Measurements from ENCODE around the gene CALML3.

Gene CALML3

GRCh38 chr10:5560817-5561703 lies 36.3 kb downstream of the CALML3 start:
- in situ Hi-C loops (cut with MboI; ENCODE audit: low sequenced_read_pairs): no loop called here
- DNase-seq (ENCODE audit: low spot score in 2 of 2): no peak
- Histone ChIP-seq H3K9me3 (no peaks in the 10 kb centered on the region), H3K4me1 (no peaks in the 10 kb centered on the region), H3K36me3 (replicated peaks) (no peaks in the 10 kb centered on the region), H3K4me3 (no peak overlapping the region), H3K27me3 (ENCODE audit: low read depth) (0 out of 2 replicates have a peak, but pooled peaks cover 2% of the 10 kb centered on the region)

GRCh38 chr10:5561704-5562645 lies 37.2 kb downstream of the CALML3 start:
- in situ Hi-C loops (cut with MboI; ENCODE audit: low sequenced_read_pairs): no loop called here
- DNase-seq (ENCODE audit: low spot score in 2 of 2): no peak
- no peaks in the 10 kb centered on the region for H3K4me1 ChIP-seq
- H3K4me3 ChIP-seq: no peak overlapping the region
- 0 out of 2 replicates have a peak, but pooled peaks cover 2% of the 10 kb centered on the region for H3K27me3 ChIP-seq (ENCODE audit: low read depth)
- no peaks in the 10 kb centered on the region for H3K36me3 ChIP-seq (replicated peaks)
- H3K9me3 ChIP-seq: no peaks in the 10 kb centered on the region

GRCh38 chr10:5563321-5563961 lies 38.7 kb downstream of the CALML3 start:
- in situ Hi-C loops (cut with MboI; ENCODE audit: low sequenced_read_pairs): no loop called here
- no peaks in the 10 kb centered on the region for H3K4me1 ChIP-seq
- H3K36me3 ChIP-seq (replicated peaks): no peaks in the 10 kb centered on the region
- H3K27me3 ChIP-seq (ENCODE audit: low read depth): peaks cover 4% of the 10 kb centered on the region; the same call in 1 of the 2 replicates
- no peak for DNase-seq (ENCODE audit: low spot score in 2 of 2)
- H3K9me3 ChIP-seq: no peaks in the 10 kb centered on the region
- no peak overlapping the region for H3K4me3 ChIP-seq

GRCh38 chr10:5563991-5564536 lies 39.3 kb downstream of the CALML3 start:
- Histone ChIP-seq H3K4me1 (no peaks in the 10 kb centered on the region), H3K36me3 (replicated peaks) (no peaks in the 10 kb centered on the region), H3K27me3 (ENCODE audit: low read depth) (peaks cover 5% of the 10 kb centered on the region; the same call in 1 of the 2 replicates), H3K9me3 (no peaks in the 10 kb centered on the region), H3K4me3 (no peak overlapping the region)
- in situ Hi-C loops (cut with MboI; ENCODE audit: low sequenced_read_pairs): no loop called here
- DNase-seq (ENCODE audit: low spot score in 2 of 2): no peak

GRCh38 chr10:5564537-5565204 lies 39.9 kb downstream of the CALML3 start:
- Histone ChIP-seq H3K9me3 (no peaks in the 10 kb centered on the region), H3K4me1 (no peaks in the 10 kb centered on the region), H3K27me3 (ENCODE audit: low read depth) (peaks cover 5% of the 10 kb centered on the region; the same call in 1 of the 2 replicates), H3K36me3 (replicated peaks) (no peaks in the 10 kb centered on the region), H3K4me3 (no peak overlapping the region)
- DNase-seq (ENCODE audit: low spot score in 2 of 2): no peak
- in situ Hi-C loops (cut with MboI; ENCODE audit: low sequenced_read_pairs): no loop called here

- Histone ChIP-seq H3K27me3 (ENCODE audit: low read depth) (peaks cover 5% of the 10 kb centered on the region; the same call in 1 of the 2 replicates), H3K4me3 (no peak overlapping the region), H3K4me1 (no peaks in the 10 kb centered on the region), H3K36me3 (replicated peaks) (no peaks in the 10 kb centered on the region), H3K9me3 (no peaks in the 10 kb centered on the region)
- in situ Hi-C loops (cut with MboI; ENCODE audit: low sequenced_read_pairs): no loop called here
- DNase-seq (ENCODE audit: low spot score in 2 of 2): no peak
These were observed 40.4 kb downstream of the CALML3 start for GRCh38 chr10:5565205-5565545.

GRCh38 chr10:5565671-5566581 lies 41.2 kb downstream of the CALML3 start:
- no peak for DNase-seq (ENCODE audit: low spot score in 2 of 2)
- H3K27me3 ChIP-seq (ENCODE audit: low read depth): peaks cover 5% of the 10 kb centered on the region; the same call in 1 of the 2 replicates
- H3K4me3 ChIP-seq: no peak overlapping the region
- no peaks in the 10 kb centered on the region for H3K9me3 ChIP-seq
- in situ Hi-C loops (cut with MboI; ENCODE audit: low sequenced_read_pairs): no loop called here
- no peaks in the 10 kb centered on the region for H3K4me1 ChIP-seq
- no peaks in the 10 kb centered on the region for H3K36me3 ChIP-seq (replicated peaks)

- H3K4me3 ChIP-seq: no peak overlapping the region
- H3K4me1 ChIP-seq: no peaks in the 10 kb centered on the region
- H3K36me3 ChIP-seq (replicated peaks): no peaks in the 10 kb centered on the region
- no peaks in the 10 kb centered on the region for H3K9me3 ChIP-seq
- peaks cover 5% of the 10 kb centered on the region; the same call in 1 of the 2 replicates for H3K27me3 ChIP-seq (ENCODE audit: low read depth)
- in situ Hi-C loops (cut with MboI; ENCODE audit: low sequenced_read_pairs): no loop called here
- no peak for DNase-seq (ENCODE audit: low spot score in 2 of 2)
These were observed 41.9 kb downstream of the CALML3 start for GRCh38 chr10:5566614-5567013.

- no peak for DNase-seq (ENCODE audit: low spot score in 2 of 2)
These were observed 42.7 kb downstream of the CALML3 start for GRCh38 chr10:5567477-5567876.

GRCh38 chr10:5568984-5569383 lies 44.2 kb downstream of the CALML3 start:
- Histone ChIP-seq H3K36me3 (replicated peaks) (no peaks in the 10 kb centered on the region), H3K9me3 (no peaks in the 10 kb centered on the region), H3K4me1 (no peaks in the 10 kb centered on the region), H3K4me3 (no peak overlapping the region), H3K27me3 (ENCODE audit: low read depth) (peaks cover 4% of the 10 kb centered on the region; the same call in 1 of the 2 replicates)
- in situ Hi-C loops (cut with MboI; ENCODE audit: low sequenced_read_pairs): no loop called here
- DNase-seq (ENCODE audit: low spot score in 2 of 2): no peak

More at GRCh38 chr10:5567477-5567876, 42.7 kb downstream of the CALML3 start:
- Histone ChIP-seq H3K4me1 (no peaks in the 10 kb centered on the region), H3K27me3 (ENCODE audit: low read depth) (peaks cover 5% of the 10 kb centered on the region; the same call in 1 of the 2 replicates), H3K36me3 (replicated peaks) (no peaks in the 10 kb centered on the region), H3K4me3 (no peak overlapping the region), H3K9me3 (no peaks in the 10 kb centered on the region)
- in situ Hi-C loops (cut with MboI; ENCODE audit: low sequenced_read_pairs): no loop called here

GRCh38 chr10:5569568-5569967 lies 44.8 kb downstream of the CALML3 start:
- in situ Hi-C loops (cut with MboI; ENCODE audit: low sequenced_read_pairs): no loop called here
- Histone ChIP-seq H3K4me1 (no peaks in the 10 kb centered on the region), H3K9me3 (no peaks in the 10 kb centered on the region), H3K4me3 (no peak overlapping the region), H3K27me3 (ENCODE audit: low read depth) (peaks cover 3% of the 10 kb centered on the region; the same call in 1 of the 2 replicates), H3K36me3 (replicated peaks) (no peaks in the 10 kb centered on the region)
- no peak for DNase-seq (ENCODE audit: low spot score in 2 of 2)
